Transverse colon (tissue), 4 donors: ENCODE results near the gene CYTH2. TPM values are rescaled to one million over a fixed set of nuclear protein-coding genes. Genes with fewer than 3 reads are reported as not detected.

Experiments used
- DNase-seq: peaks from one replicate; pipeline ENCODE4 v3.0.0-alpha.2; 2019
- H3K27ac ChIP-seq, 4 donors: fragments of 200-600 bp; sonication (generic); 2 replicates each; pipeline ENCODE4 v1.5.1; 2016 to 2018; ENCODE audit warnings: inconsistent platforms in 4 of 4
- H3K27me3 ChIP-seq: fragments of 200-600 bp; sonication (generic); 2 replicates; pipeline ENCODE4 v1.5.1; 2017; ENCODE audit warnings: inconsistent platforms
- H3K36me3 ChIP-seq, 4 donors: fragments of 200-600 bp; sonication (generic); 2 replicates each; pipeline ENCODE4 v1.5.1; 2017 to 2019; ENCODE audit warnings: inconsistent platforms in 4 of 4
- H3K4me1 ChIP-seq, 4 donors: fragments of 200-600 bp; sonication (generic); 2 replicates each; pipeline ENCODE4 v1.5.1; 2017 to 2020; ENCODE audit warnings: inconsistent platforms in 4 of 4
- H3K4me3 ChIP-seq, 4 donors: fragments of 200-600 bp; sonication (generic); 1 replicate in 1 of 4; 2 replicates in 3 of 4; pipeline versions ENCODE4 v1.5.1 to v1.6.1; 2017 to 2019; ENCODE audit warnings: inconsistent platforms in 4 of 4
- H3K9me3 ChIP-seq, 2 donors: fragments of 200-600 bp; sonication (generic); 2 replicates each; pipeline ENCODE4 v1.5.1; 2017 to 2019; ENCODE audit warnings: inconsistent platforms in 2 of 2
- EP300 ChIP-seq: sonication (generic); formaldehyde crosslinking; IDR thresholded peaks from one replicate; pipeline ENCODE4 v1.6.1; 2017; ENCODE audit warnings: antibody characterized with exemption, low read depth
- POLR2A ChIP-seq: fragments of 450-650 bp; IDR thresholded peaks from one replicate; pipeline ENCODE4 v1.6.1; 2016; ENCODE audit warnings: antibody characterized with exemption, mild to moderate bottlenecking, moderate library complexity
- POLR2AphosphoS5 ChIP-seq, 3 donors: sonication (generic); formaldehyde crosslinking; IDR thresholded peaks; one replicate each; pipeline ENCODE4 v1.6.1; 2016; ENCODE audit warnings: antibody characterized with exemption in 3 of 3
- WGBS, 2 donors: methylation state at CpG; one replicate each; pipeline ENCODE4 v1.1.5; 2018; ENCODE audit warnings: low coverage in 1 of 2; 5-methylcytosine and 5-hydroxymethylcytosine counted together
- in situ Hi-C, 4 donors: fragments of 200-750 bp; cut with MboI; loops; one replicate each; pipeline versions ENCODE4 v1.15.0 to v1.15.1; 2017; ENCODE audit warnings: low sequenced_read_pairs in 3 of 4, low pct_ligation_motif_present in 1 of 4, low pct_unique_long_range_greater_than_20kb in 1 of 4
- intact Hi-C: fragments of 100-400 bp; cut with DNase I; formaldehyde crosslinking; loops from one replicate; pipeline ENCODE4 v1.15.1; 2023; ENCODE audit warnings: low total_unique reads
- total RNA-seq, 4 donors: library from RNA; depleted of rRNA; stranded (reverse); fragments of >200 nt; gene quantifications; one replicate each; pipeline ENCODE4 v1.1.0, GENCODE V29; 2016
- TF ChIP-seq, protein P1 (sequence below), 5 experiments: fragments of 200-600 bp in 3 of 5; fragments of 450-650 bp in 2 of 5; sonication (generic) in 3 of 5; IDR thresholded peaks; 1 replicate in 2 of 5; 2 replicates in 3 of 5; pipeline ENCODE4 v1.5.1; 2016 to 2017; ENCODE audit warnings: antibody characterized with exemption in 5 of 5, inconsistent platforms in 3 of 5, mild to moderate bottlenecking in 2 of 5, moderate library complexity in 1 of 5

Gene CYTH2
- total RNA-seq, 4 donors from 2014 or later, result 61.1 to 410 (median 171) TPM

GRCh38 chr19:48480183-48480557 lies 11.0 kb downstream of the CYTH2 start:
- Histone ChIP-seq H3K27ac (peak overlapping the region; percentile 70 to 87 (median 86)), H3K4me3 (peak overlapping the region; percentile 8 to 62 (median 44)), H3K4me1 (peaks cover 0 to 18% (median 13%) of the 10 kb centered on the region in 4 donors), H3K36me3 (peaks cover 0 to 18% (median 6%) of the 10 kb centered on the region in 4 donors), H3K27me3 (no peaks in the 10 kb centered on the region), H3K9me3 (no peaks in the 10 kb centered on the region)
- WGBS, 2 donors, result 52% methylated on average over 22 of the region's 32 CpGs; no CpG with 5 or more reads in 1 of the 2 donors
- peak in 2 of 3 donors; percentile 47 for TF ChIP-seq POLR2AphosphoS5 (IDR thresholded peaks at IDR 0.05)
- TF ChIP-seq, protein P1, sequence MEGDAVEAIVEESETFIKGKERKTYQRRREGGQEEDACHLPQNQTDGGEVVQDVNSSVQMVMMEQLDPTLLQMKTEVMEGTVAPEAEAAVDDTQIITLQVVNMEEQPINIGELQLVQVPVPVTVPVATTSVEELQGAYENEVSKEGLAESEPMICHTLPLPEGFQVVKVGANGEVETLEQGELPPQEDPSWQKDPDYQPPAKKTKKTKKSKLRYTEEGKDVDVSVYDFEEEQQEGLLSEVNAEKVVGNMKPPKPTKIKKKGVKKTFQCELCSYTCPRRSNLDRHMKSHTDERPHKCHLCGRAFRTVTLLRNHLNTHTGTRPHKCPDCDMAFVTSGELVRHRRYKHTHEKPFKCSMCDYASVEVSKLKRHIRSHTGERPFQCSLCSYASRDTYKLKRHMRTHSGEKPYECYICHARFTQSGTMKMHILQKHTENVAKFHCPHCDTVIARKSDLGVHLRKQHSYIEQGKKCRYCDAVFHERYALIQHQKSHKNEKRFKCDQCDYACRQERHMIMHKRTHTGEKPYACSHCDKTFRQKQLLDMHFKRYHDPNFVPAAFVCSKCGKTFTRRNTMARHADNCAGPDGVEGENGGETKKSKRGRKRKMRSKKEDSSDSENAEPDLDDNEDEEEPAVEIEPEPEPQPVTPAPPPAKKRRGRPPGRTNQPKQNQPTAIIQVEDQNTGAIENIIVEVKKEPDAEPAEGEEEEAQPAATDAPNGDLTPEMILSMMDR (IDR thresholded peaks at IDR 0.05), result no peak
- TF ChIP-seq POLR2A, result no peak
- no peak for TF ChIP-seq EP300
- peak; percentile 57 for DNase-seq
- intact Hi-C loops, result no loop called here
- in situ Hi-C loops, result no loop called here

- WGBS, 2 donors, result 22 to 27% methylated on average over 22 to 52 of the region's 52 CpGs
- Histone ChIP-seq H3K27me3 (no peaks in the 10 kb centered on the region), H3K4me3 (peak overlapping the region; percentile 8 to 62 (median 44)), H3K9me3 (no peaks in the 10 kb centered on the region), H3K27ac (peak overlapping the region; percentile 70 to 87 (median 86)), H3K36me3 (peaks cover 0 to 11% (median 3%) of the 10 kb centered on the region in 4 donors), H3K4me1 (peaks cover 0 to 18% (median 13%) of the 10 kb centered on the region in 4 donors)
- intact Hi-C loops (no loop called here), in situ Hi-C loops (no loop called here)
- TF ChIP-seq EP300 (no peak), POLR2AphosphoS5 (IDR thresholded peaks at IDR 0.05) (peak in 2 of 3 donors; percentile 10 to 48), POLR2A (peak; percentile 37)
- TF ChIP-seq, protein P1 (IDR thresholded peaks at IDR 0.05), result no peak
- DNase-seq, result peak; percentile 55
Measured at GRCh38 chr19:48480558-48481500, 11.7 kb downstream of the CYTH2 start.

GRCh38 chr19:48481846-48482639 lies 12.9 kb downstream of the CYTH2 start:
- in situ Hi-C loops (no loop called here), intact Hi-C loops (no loop called here)
- DNase-seq, result no peak
- H3K27me3 ChIP-seq, result no peaks in the 10 kb centered on the region
- 50 to 77% methylated on average over 2 to 7 of the region's 7 CpGs for WGBS, 2 donors
- no peak overlapping the region for H3K4me3 ChIP-seq
- H3K27ac ChIP-seq, result peak overlapping the region in 1 of 4 donors; percentile 86
- H3K36me3 ChIP-seq, result peaks cover 0 to under 1% (median 0%) of the 10 kb centered on the region in 4 donors
- peaks cover 0 to 18% (median 13%) of the 10 kb centered on the region in 4 donors for H3K4me1 ChIP-seq
- H3K9me3 ChIP-seq, result no peaks in the 10 kb centered on the region
- TF ChIP-seq POLR2A, result no peak

DNA sequence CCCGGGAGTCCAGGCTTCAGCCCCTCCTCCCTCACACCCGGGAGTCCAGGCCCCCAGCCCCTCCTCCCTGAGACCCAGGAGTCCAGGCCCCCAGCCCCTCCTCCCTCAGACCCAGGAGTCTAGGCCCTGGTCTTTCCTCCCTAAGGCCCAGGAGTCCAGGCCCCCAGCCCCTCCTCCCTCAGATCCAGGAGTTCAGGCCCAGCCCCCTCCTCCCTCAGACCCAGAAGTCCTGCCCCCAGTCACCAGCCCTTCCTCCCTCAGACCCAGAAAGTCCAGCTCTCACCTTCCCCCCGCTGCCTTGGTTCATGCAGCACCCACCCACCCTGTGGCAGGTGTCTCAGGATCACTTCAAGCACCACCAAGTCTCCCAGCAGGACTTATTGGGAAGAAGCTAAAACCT lies 14.1 kb downstream of the CYTH2 start:
- in situ Hi-C loops (no loop called here), intact Hi-C loops (no loop called here)
- WGBS, 2 donors, result 92% methylated on average over 1 of the region's 3 CpGs; no CpG with 5 or more reads in 1 of the 2 donors
- Histone ChIP-seq H3K36me3 (no peaks in the 10 kb centered on the region), H3K9me3 (no peaks in the 10 kb centered on the region), H3K27ac (no peak overlapping the region), H3K27me3 (no peaks in the 10 kb centered on the region), H3K4me1 (peaks cover 11 to 27% (median 21%) of the 10 kb centered on the region in 4 donors), H3K4me3 (no peak overlapping the region)
- no peak for DNase-seq
- TF ChIP-seq EP300, result no peak
- TF ChIP-seq POLR2AphosphoS5 (IDR thresholded peaks at IDR 0.05), result no peak
- TF ChIP-seq, protein P1 (IDR thresholded peaks at IDR 0.05), result no peak
- TF ChIP-seq POLR2A, result no peak
